GM19099 (cell line): ENCODE results near the gene GCNA.

Experiments
- POLR2A ChIP-seq: IDR thresholded peaks from 3 replicates; pipeline ENCODE4 v1.6.1; 2011; ENCODE audit warnings: low read depth; ENCODE audit not compliant: insufficient read length; ENCODE audit errors: extremely low read depth

The GCNA gene

DNA sequence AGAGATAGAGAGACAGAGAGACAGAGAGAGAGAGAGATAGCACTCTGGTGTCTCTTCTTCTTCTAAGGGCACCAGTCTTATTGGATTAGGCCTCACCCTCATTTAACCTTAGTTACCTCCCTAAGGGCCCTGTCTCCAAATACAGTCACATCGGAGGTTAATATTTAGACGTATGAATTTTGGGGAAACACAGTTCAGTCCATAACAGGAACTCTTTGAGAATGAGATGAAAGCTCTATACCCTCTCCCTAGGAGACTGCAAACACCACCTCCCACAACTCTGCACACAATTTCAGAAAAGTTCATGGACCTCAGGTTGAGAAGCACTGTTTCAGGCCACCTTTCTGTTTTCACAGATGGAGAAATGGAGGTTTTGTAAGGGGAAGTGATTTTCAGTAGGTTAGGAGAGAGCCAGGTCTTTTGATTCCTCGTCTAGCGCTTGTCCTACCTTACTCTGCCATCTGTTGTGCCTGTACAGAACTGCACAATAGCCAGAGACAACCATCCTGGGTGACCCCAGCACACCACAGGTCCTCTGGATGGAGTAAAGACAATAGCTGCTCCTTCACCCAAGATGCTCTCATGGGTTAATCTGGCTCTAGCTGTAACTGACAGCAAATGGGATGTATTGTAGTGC, 72.2 kb downstream of the GCNA start:
- no peak for TF ChIP-seq POLR2A

DNA sequence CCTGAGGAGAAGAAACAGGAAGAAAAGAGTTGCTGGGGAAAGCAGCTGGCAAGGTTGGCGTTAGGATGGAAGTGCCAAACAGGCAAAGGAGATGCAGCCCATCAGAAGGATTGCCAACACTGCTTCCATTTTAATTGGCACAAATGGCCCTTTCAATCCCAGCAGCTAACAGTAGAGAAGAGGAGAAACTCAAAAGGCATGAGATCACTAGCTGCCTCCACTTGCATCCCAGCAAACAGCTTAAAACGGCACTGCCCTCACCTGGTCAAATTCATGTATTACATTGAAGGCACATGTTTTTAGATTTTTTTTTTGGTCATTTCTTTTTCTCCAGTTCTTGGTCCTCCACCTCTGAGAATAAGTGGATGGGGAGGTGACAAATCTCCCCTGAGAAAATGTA, 74.2 kb downstream of the GCNA start:
- TF ChIP-seq POLR2A: no peak

DNA sequence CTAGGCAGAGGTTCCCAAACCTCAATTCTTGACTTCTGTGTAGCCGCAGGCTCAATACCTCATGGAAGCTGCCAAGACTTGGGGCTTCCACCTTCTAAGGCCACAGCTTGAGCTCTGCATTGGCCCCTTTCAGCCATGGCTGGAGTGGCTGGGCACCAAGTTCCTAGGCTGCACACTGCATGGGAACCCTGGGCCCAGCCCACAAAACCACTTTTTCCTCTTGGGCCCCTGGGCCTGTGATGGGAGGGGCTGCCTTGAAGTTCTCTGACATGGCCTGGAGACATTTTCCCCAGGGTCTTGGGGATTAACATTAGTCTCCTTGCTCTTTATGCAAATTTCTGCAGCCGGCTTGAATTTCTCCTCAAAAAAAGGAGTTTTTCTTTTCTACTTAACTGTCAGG, 75.1 kb downstream of the GCNA start:
- TF ChIP-seq POLR2A: no peak

DNA sequence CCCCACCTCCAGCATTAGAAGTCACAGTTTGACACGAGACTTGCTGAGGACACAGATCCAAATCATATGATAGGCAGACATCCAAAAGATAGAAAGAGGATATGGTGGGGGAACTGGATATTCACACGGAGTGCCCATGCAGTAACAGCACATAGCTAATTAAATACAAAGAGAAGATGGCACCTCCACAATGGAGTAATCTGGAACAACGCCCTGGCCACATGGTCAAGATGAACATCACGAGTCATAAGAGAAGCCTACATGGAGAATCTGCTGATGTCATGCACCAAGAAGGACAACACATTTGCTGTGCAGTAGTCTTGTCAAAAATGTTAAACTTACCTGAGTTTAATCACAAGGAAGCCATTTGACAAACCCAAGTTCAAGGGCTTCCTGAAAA, 79.0 kb downstream of the GCNA start:
- TF ChIP-seq POLR2A: no peak

DNA sequence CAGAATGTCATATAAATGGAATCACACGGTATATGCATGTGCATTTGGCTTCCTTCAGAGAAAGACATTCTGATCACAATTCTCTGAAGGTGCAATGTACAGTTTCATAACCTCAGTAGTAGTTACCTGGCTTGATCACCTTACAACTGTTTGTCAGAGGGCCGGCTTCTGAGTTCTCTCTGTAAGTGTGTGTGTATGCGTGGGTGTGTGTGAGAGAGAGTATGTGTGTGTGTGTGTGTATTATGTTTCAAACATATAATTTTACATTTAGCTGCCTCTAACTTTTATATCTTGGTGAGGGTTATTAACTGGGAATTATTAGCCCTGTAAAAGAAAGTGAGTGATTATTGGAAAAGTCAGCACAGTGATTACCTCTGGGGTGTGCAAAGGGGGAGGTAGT, 81.1 kb downstream of the GCNA start:
- no peak for TF ChIP-seq POLR2A

DNA sequence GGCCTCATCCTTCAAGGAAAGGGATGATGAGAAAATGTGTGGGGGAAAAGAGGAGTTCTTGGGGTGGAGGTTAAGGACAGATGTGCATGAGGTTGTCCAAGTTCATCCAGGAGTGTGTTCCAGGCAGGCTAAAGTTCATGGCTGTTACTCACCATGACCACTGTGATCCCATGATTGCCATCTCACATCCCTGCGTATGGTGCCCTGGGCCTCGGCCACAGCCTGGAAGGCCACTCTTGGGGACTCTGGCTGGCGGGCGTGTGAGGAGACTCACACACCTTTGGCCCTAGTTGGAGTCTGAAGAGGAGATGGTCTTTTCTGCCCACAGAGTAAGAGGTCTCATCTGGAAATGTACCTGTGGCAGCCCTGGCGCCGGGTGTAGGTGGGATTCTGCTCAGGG, 81.7 kb downstream of the GCNA start:
- TF ChIP-seq POLR2A: no peak

DNA sequence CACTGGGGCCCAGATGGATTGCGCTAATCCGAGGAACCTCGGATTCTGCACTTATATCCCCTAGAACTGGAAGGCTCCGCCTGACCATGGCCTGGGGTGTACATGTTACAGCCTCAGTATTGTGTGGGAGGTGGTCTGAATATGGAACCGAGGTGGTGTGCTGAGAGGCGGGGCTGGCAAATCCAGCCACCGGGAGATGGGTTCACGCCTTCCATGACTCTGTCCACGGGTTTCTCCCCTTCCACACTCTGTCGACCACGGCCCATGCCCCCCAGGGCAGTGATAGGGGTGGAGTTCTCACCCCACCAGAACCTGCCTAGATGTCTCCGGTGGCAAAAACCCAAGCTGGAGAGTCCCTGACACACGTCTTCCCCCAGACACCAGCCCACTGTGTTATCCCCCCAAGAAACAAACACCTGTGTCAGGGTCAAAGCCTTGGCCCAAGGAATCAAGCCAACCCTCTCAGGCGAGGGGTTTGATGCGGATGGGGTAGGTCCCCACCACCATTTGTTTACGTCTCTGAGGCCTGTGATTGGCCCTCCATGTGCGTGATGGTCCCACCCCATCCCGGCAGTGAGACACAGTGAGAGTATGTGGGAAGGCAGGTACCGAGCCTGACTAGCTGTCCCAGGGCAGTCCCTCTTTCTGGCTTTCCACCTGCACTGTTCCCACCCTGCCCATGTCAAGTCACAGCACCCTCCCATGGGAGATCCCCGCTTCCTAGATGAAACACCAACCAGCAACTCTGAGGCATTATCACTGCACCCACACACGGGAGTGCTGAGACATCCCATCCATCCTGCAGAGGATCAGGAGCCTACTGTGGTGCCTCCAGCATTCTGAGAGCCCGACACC, 82.6 kb downstream of the GCNA start:
- TF ChIP-seq POLR2A: no peak

DNA sequence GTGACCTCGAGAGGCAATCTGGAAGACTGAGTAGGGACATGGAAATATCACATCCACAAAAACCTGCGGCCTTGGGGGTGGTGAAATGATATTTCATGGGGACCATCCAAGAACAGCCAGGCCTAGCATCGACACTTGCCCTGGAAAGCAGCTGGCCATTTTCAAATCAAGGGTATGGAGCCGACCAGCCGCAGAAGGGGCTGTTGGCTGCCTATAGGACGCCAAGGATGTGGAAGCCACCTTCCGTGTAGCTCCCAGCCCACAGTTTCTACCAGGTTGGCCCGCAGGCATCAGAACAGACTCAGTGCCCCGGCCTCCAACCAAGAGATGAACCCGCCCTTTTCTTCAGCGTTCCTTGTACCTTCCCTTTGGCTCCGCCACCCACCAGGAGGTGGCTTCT, 83.7 kb downstream of the GCNA start:
- TF ChIP-seq POLR2A: no peak
